IPS DF 6.9 (cell line): ENCODE results near the gene MAJIN.

Experiments
- DNase-seq: peaks from one replicate; pipeline ENCODE4 v3.0.0-alpha.2; 2013; ENCODE audit warnings: low read depth, low spot score
- H3K27ac ChIP-seq: one replicate; pipeline ENCODE4 v1.5.1; 2013; ENCODE audit warnings: low read length, control low read depth
- H3K27me3 ChIP-seq: 2 replicates; pipeline ENCODE4 v1.6.1; 2013; ENCODE audit warnings: mild to moderate bottlenecking, low read length; ENCODE audit not compliant: control insufficient read depth, insufficient read depth
- H3K36me3 ChIP-seq: 2 replicates; pipeline ENCODE4 v1.6.1; 2013; ENCODE audit warnings: low read length; ENCODE audit not compliant: control insufficient read depth, insufficient read depth
- H3K4me1 ChIP-seq: 2 replicates; pipeline ENCODE4 v1.6.1; 2013; ENCODE audit warnings: low read length; ENCODE audit not compliant: control insufficient read depth, insufficient read depth
- H3K4me3 ChIP-seq: 2 replicates; pipeline ENCODE4 v1.5.1; 2013; ENCODE audit warnings: mild to moderate bottlenecking, low read length
- H3K9me3 ChIP-seq: 2 replicates; pipeline ENCODE4 v1.6.1; 2013; ENCODE audit warnings: low read length, inconsistent platforms; ENCODE audit not compliant: control insufficient read depth, insufficient read depth
- WGBS: extraction: QIAGEN DNeasy Blood & Tissue Kit; methylation state at CpG from one replicate; pipeline ENCODE4 v1.1.7; 2013; ENCODE audit warnings: mixed read lengths, missing lambda C conversion rate; ENCODE audit not compliant: insufficient read length, insufficient coverage; 5-methylcytosine and 5-hydroxymethylcytosine counted together

Gene MAJIN

GRCh38 chr11:64894070-64894811 lies 77.7 kb downstream of the MAJIN start:
- H3K9me3 ChIP-seq: no peaks in the 10 kb centered on the region
- H3K4me1 ChIP-seq: no peaks in the 10 kb centered on the region; the same call in 1 of the 2 replicates
- H3K4me3 ChIP-seq: no peak overlapping the region
- no peak overlapping the region for H3K27ac ChIP-seq
- H3K36me3 ChIP-seq: peaks cover 14% of the 10 kb centered on the region
- peak; percentile 73 for DNase-seq
- no CpG with 5 or more reads among the region's 14 CpGs for WGBS
- no peaks in the 10 kb centered on the region for H3K27me3 ChIP-seq

GRCh38 chr11:64893194-64894069 lies 78.5 kb downstream of the MAJIN start:
- DNase-seq: no peak
- Histone ChIP-seq H3K27ac (no peak overlapping the region), H3K4me1 (no peaks in the 10 kb centered on the region; the same call in 1 of the 2 replicates), H3K36me3 (peaks cover 12% of the 10 kb centered on the region), H3K27me3 (no peaks in the 10 kb centered on the region), H3K9me3 (no peaks in the 10 kb centered on the region), H3K4me3 (no peak overlapping the region)
- WGBS: no CpG with 5 or more reads among the region's 25 CpGs

- peaks cover 3% of the 10 kb centered on the region for H3K4me1 ChIP-seq
- WGBS: no CpG with 5 or more reads among the region's 10 CpGs
Observed at GRCh38 chr11:64892838-64893193, 79.1 kb downstream of the MAJIN start.

GRCh38 chr11:64892411-64892831 lies 79.5 kb downstream of the MAJIN start:
- Histone ChIP-seq H3K36me3 (peaks cover 6% of the 10 kb centered on the region; the same call in 1 of the 2 replicates), H3K27ac (no peak overlapping the region), H3K9me3 (no peaks in the 10 kb centered on the region), H3K4me1 (peaks cover 5% of the 10 kb centered on the region), H3K27me3 (no peaks in the 10 kb centered on the region), H3K4me3 (no peak overlapping the region)
- WGBS: no CpG with 5 or more reads among the region's 11 CpGs
- no peak for DNase-seq

More at GRCh38 chr11:64892838-64893193, 79.1 kb downstream of the MAJIN start:
- peaks cover 6% of the 10 kb centered on the region; the same call in 1 of the 2 replicates for H3K36me3 ChIP-seq
- no peak for DNase-seq
- no peak overlapping the region for H3K4me3 ChIP-seq
- no peaks in the 10 kb centered on the region for H3K27me3 ChIP-seq
- no peak overlapping the region for H3K27ac ChIP-seq
- H3K9me3 ChIP-seq: no peaks in the 10 kb centered on the region

- no CpG with 5 or more reads among the region's 5 CpGs for WGBS
- H3K27ac ChIP-seq: no peak overlapping the region
- DNase-seq: no peak
Observed at GRCh38 chr11:64891880-64892279, 80.0 kb downstream of the MAJIN start.

GRCh38 chr11:64891215-64891848 lies 80.6 kb downstream of the MAJIN start:
- Histone ChIP-seq H3K27ac (no peak overlapping the region), H3K9me3 (no peaks in the 10 kb centered on the region), H3K27me3 (no peaks in the 10 kb centered on the region), H3K4me1 (peaks cover 5% of the 10 kb centered on the region), H3K36me3 (peaks cover 4% of the 10 kb centered on the region; the same call in 1 of the 2 replicates), H3K4me3 (no peak overlapping the region)
- no peak for DNase-seq
- no CpG with 5 or more reads among the region's 25 CpGs for WGBS

More at GRCh38 chr11:64891880-64892279, 80.0 kb downstream of the MAJIN start:
- peaks cover 6% of the 10 kb centered on the region; the same call in 1 of the 2 replicates for H3K36me3 ChIP-seq
- no peaks in the 10 kb centered on the region for H3K9me3 ChIP-seq
- H3K4me3 ChIP-seq: no peak overlapping the region
- peaks cover 5% of the 10 kb centered on the region for H3K4me1 ChIP-seq
- no peaks in the 10 kb centered on the region for H3K27me3 ChIP-seq

GRCh38 chr11:64890522-64890939 lies 81.4 kb downstream of the MAJIN start:
- Histone ChIP-seq H3K4me1 (peaks cover 5% of the 10 kb centered on the region), H3K27ac (no peak overlapping the region), H3K36me3 (peaks cover 4% of the 10 kb centered on the region; the same call in 1 of the 2 replicates), H3K9me3 (no peaks in the 10 kb centered on the region), H3K4me3 (no peak overlapping the region), H3K27me3 (no peaks in the 10 kb centered on the region)
- WGBS: no CpG with 5 or more reads among the region's 7 CpGs
- no peak for DNase-seq

GRCh38 chr11:64888729-64889511 lies 83.0 kb downstream of the MAJIN start:
- Histone ChIP-seq H3K36me3 (no peaks in the 10 kb centered on the region), H3K4me3 (no peak overlapping the region), H3K27ac (no peak overlapping the region), H3K9me3 (no peaks in the 10 kb centered on the region), H3K27me3 (no peaks in the 10 kb centered on the region), H3K4me1 (peaks cover 5% of the 10 kb centered on the region; the same call in 1 of the 2 replicates)
- DNase-seq: no peak
- WGBS: no CpG with 5 or more reads among the region's 9 CpGs

GRCh38 chr11:64888406-64888728 lies 83.5 kb downstream of the MAJIN start:
- H3K4me1 ChIP-seq: peaks cover 5% of the 10 kb centered on the region; the same call in 1 of the 2 replicates
- no peaks in the 10 kb centered on the region for H3K27me3 ChIP-seq
- no peak for DNase-seq
- no CpG with 5 or more reads among the region's 8 CpGs for WGBS
- H3K9me3 ChIP-seq: no peaks in the 10 kb centered on the region
- H3K27ac ChIP-seq: no peak overlapping the region
- no peaks in the 10 kb centered on the region for H3K36me3 ChIP-seq
- H3K4me3 ChIP-seq: no peak overlapping the region
